Measurements from ENCODE around the gene PFKL.

- TF ChIP-seq REST (IDR thresholded peaks at IDR 0.05; ENCODE audit: unreplicated experiment) (no peak), ZNF331 (CRISPR knock-in tag; IDR thresholded peaks at IDR 0.05; ENCODE audit: low read depth) (no peak), EZH2 (IDR thresholded peaks at IDR 0.05; ENCODE audit: low read depth, unreplicated experiment) (no peak), CTCF (conservative IDR thresholded peaks at IDR 0.05; ENCODE audit: low read depth in 2 of 2) (no peak), POLR2AphosphoS5 (IDR thresholded peaks at IDR 0.05; ENCODE audit: low read depth) (no peak), CREB1 (CRISPR knock-in tag; IDR thresholded peaks at IDR 0.05; ENCODE audit: low read depth) (no peak), EZH2phosphoT487 (IDR thresholded peaks at IDR 0.05; ENCODE audit: unreplicated experiment) (no peak), JUNB (IDR thresholded peaks at IDR 0.05; ENCODE audit: unreplicated experiment) (no peak), ZNF462 (CRISPR knock-in tag; IDR thresholded peaks at IDR 0.05) (no peak), NANOG (IDR thresholded peaks at IDR 0.05; ENCODE audit: borderline replicate concordance) (no peak), ETS1 (IDR thresholded peaks at IDR 0.05) (no peak), ZNF114 (CRISPR knock-in tag; IDR thresholded peaks at IDR 0.05) (no peak), STAT1 (IDR thresholded peaks at IDR 0.05; ENCODE audit: unreplicated experiment) (no peak)
Observed at GRCh38 chr21:44269090-44269489, 30.8 kb upstream of the PFKL start.
